NOMO-1 treated with DMSO at 0.1 percent for 48 hours (cell line): ENCODE measurements around the gene LAYN.
A peak's percentile ranks its signal among the peaks of the same experiment; 100 is the strongest.

Experiments used
- DNase-seq: peaks from one replicate; lab custom pipeline; 2025; ENCODE audit not compliant: unreplicated experiment; lab: John Stamatoyannopoulos, UW

Gene LAYN

DNA sequence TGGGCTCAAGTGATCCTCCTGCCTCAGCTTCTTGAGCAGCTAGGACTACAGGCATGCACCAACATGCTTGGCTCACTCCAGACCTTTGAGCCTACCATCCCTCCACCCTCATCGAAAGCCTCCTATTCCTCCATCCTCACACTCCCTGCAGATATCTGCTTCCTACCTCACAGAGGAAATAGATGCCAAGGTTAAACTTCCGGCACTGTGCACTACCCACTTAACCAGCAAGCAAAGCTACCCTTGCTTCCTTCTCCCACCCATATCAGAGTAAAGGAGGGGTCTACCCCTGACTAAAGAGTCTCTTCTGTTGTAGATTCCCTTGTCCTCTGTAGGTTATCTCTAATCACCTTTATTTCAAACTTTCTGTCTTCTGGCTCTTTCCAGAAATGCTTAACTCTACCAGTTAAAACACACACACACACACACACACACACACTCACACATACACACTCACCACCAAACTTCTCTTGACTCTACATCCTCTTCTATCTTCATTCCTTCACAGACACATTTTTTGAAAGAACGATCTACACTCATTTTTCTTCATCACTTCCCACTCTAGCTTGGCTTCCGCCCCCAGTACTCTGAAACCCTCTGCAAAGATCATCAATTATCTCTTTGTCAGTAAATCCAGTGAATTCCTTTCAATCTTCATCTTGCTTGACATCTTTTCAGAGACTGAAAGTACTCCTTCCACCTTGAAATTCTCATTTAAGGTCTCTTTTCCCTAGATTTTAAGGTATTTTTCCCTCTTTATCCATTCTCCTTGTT, 50.9 kb downstream of the LAYN start:
- no peak for DNase-seq

GRCh38 chr11:111592491-111592890, 52.0 kb downstream of the LAYN start:
- DNase-seq: no peak

DNA sequence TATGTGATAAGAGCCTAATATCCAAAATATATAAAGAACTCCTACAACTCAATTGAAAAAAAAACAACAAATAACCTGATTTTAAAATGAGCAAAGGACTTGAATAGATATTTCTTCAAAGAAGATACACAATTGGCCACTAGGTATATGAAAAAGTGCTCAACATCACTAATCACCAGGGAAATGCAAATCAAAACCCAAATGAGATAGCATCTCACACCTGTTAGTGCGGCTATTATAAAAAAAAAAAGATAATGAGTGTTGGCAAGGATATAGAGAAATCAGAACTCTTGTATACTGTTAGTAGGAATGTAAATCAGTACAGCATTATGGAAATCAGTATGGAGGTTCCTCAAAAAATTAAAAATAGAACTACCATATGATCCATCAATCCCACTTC, 55.8 kb downstream of the LAYN start:
- DNase-seq: no peak

DNA sequence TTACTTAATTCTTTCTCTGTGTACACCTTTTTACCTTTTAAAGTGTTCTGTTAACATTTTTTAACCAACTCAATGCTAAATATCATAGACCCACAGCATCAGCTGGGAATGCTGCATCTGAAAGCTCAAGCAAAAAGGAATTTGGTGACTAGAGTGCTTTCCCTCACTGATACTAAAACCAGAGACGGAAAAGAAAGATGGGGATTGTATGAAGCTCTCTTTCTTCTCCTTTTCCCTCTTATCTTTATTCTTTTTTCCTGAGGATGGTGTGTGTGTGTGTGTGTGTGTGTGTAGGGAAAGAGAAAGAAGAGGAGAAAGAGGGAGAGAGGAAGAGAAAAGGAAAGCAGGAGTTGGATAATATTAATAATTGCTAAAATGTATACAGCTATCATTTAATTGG, 57.6 kb downstream of the LAYN start:
- no peak for DNase-seq

GRCh38 chr11:111598559-111598958, 58.0 kb downstream of the LAYN start:
- DNase-seq: peak; percentile 34

- DNase-seq: no peak
Measured at GRCh38 chr11:111601636-111601978, 61.1 kb downstream of the LAYN start.

GRCh38 chr11:111601979-111602864, 61.7 kb downstream of the LAYN start, which contains the start of gene SIK2:
Gene SIK2, plus strand, starts transcription at chr11:111602449. Its CDS starts 115 bp downstream, at chr11:111602564.
- DNase-seq: peak; percentile 93

DNA sequence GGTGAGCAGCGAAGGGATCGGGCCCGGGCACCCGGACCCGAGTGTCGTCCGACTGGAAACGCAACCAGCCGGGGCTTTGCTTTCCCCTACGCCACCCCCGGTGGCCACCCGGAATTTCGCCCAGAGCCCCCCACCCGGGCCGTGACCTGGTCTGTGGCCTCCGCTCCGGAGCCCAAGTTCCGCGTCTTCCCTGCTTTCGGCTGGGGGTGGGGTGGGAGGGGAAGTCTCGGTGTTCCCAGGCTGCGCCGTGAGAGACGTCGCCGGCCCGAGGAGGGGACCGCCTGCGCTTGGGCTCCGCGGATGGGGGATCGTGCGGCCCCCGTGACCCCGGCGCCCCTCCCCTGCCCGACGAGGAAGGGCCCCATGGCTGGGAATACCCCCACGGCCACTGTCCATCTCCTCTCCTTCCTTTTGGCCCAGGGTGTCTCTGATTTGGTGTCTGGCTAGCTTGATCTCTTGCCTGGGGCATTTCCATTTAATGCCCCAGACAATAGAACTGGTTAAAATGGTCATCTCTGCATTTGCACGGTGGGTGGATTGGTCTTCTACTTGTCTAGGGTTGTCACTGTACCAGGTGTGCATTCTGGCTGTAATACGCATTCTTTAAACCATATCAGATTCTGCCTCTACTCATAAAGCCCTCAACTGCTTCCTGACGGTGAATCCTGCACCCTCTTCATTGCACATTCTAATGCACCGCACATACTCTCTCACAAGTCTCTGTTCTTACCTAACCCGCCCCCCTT, 62.5 kb downstream of the LAYN start:
- DNase-seq: peak; percentile 3

DNA sequence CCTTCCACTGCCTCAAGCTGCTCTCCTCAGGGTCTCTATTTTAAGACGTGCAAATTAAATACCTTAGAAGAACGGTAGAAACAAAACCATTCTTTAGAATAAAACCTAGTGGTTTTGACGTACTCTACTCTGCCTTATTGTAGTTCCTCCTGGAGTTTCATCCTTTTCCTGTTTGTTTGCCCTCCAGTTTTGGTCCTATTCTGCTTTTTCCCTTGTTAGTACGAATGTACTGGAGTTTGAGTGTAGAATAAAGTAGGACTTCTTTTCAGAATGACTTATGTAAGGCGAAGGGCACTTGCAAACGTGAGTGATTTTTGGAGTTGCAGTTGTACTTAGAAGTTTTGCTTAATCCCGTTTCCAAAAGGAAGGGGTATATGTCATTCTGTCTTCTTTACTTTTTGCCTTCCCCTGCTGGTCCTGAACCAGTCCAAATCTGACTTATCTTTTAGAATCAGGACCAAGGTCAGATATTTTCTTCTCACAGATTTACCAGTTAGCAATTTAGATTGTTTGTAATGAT, 63.2 kb downstream of the LAYN start:
- no peak for DNase-seq

DNA sequence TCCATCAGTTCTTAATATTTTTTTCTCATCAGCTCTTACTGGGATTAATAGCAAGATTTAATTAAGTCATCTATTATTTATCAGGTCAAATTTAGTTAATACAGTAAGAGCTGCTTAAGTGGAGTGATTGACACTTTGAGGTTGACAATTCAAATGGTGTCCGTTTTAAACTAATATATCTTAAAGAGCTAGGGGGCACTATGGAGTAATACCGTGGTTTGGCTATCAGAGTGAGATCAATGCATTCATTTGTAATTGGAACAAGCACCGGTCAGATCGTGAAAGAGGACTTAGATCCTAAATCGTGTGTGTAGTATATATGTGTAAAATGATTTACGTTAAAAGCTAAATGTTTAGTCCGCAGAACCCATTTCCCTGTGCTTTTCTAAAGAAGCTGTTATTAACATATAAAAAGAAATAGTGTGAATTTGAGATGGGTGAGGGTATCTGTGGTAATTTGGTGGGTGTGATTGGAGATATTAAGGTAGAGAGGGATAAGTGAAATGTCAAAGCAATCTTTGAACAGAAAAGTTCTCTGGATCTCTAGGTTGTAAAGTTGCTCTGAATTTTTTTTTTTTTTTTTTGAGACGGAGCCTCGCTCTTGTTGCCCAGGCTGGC, 64.0 kb downstream of the LAYN start:
- DNase-seq: peak; percentile 63

- DNase-seq: no peak
Measured at GRCh38 chr11:111605681-111606080, 65.2 kb downstream of the LAYN start.

DNA sequence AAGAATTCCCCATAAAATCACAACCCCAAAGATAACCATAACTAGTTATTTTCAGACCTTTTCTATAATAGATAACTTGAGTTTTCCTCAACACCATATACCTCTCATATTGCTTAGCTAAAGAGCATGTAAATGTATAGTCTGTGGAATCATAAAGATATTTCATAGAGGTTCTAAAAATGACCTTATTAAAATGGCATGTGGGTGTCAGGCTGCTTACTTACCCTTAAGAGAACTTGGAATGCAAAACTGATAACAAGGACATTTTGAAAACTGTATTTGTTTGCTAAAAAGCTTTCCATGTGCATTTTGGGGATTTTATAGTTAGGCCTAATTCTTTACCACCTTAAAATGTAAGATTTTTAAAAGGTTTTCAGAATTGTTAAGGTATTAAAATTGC, 66.5 kb downstream of the LAYN start:
- no peak for DNase-seq

GRCh38 chr11:111607751-111608150, 67.2 kb downstream of the LAYN start:
- no peak for DNase-seq
